ENCODE measurements around the gene PGRMC1.

DNA sequence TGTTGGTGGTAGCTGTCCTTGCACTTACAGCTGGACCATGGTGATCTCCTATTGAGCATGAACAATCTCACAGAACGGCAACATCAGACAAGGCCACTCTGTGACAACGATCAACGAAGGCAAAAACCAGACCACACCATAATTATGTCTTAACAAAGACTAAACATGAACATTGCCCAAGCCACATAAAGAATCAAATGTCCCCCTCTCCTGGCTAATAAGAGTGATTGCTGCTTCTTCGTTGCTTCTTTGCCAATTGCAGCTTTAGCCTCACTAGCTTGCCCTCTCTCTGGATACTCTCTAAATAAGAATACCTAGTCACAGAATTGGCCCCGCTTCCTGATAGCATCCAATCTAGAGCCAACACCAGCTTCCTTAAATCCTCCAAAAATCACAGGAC, 41.5 kb upstream of the PGRMC1 start:
- TF ChIP-seq CTCF (IDR thresholded peaks at IDR 0.05) (no peak), POLR2A (IDR thresholded peaks at IDR 0.05) (no peak), POLR2AphosphoS5 (IDR thresholded peaks at IDR 0.05; ENCODE audit: insufficient read depth in 1 of 2, low read depth in 1 of 2) (no peak)

Data from vagina (tissue), 2 donors.